HEK293 (cell line): Measurements from ENCODE around the gene NOXO1.

Experiments used
- CTCF ChIA-PET: fragments of 350-600 bp; formaldehyde crosslinking; extraction: SDS; loops from one replicate; lab custom pipeline; 2021; ENCODE audit warnings: antibody characterized with exemption; lab: Yijun Ruan, JAX
- POLR2A ChIA-PET: fragments of 300-600 bp; formaldehyde crosslinking; extraction: SDS; loops from one replicate; lab custom pipeline; 2020; ENCODE audit warnings: antibody characterized with exemption, inconsistent platforms; lab: Yijun Ruan, JAX
- H3K27ac ChIP-seq: fragments of 200-500 bp; sonication (Bioruptor generic); 2 replicates; pipeline ENCODE4 v1.5.1; 2014; ENCODE audit warnings: low read depth, low read length, control low read depth, inconsistent platforms; ENCODE audit errors: extremely low read depth
- H3K36me3 ChIP-seq, 2 experiments: fragments of 200-500 bp in 1 of 2; sonication (Bioruptor generic) in 1 of 2; 1 replicate in 1 of 2; 2 replicates in 1 of 2; pipeline ENCODE4 v1.5.1; 2014 to 2017; ENCODE audit warnings: inconsistent platforms in 2 of 2, low read length in 2 of 2; ENCODE audit not compliant: control insufficient read depth in 2 of 2, insufficient read depth in 1 of 2
- H3K4me1 ChIP-seq: fragments of 200-500 bp; sonication (Bioruptor generic); 2 replicates; pipeline ENCODE4 v1.5.1; 2014; ENCODE audit warnings: mild to moderate bottlenecking, low read length, inconsistent platforms; ENCODE audit not compliant: control insufficient read depth, insufficient read depth
- H3K4me3 ChIP-seq: 2 replicates; pipeline ENCODE4 v1.5.1; 2011; ENCODE audit warnings: low read depth, mild to moderate bottlenecking, control low read depth, low read length, moderate library complexity
- H3K9me3 ChIP-seq: fragments of 200-500 bp; sonication (Bioruptor generic); 2 replicates; pipeline ENCODE4 v1.5.1; 2014; ENCODE audit warnings: low read depth, low read length, inconsistent platforms; ENCODE audit not compliant: control insufficient read depth, insufficient read depth
- BCL11A ChIP-seq: fragments of 450-650 bp; formaldehyde crosslinking; IDR thresholded peaks from 2 replicates; pipeline ENCODE4 v1.5.1; 2016; ENCODE audit warnings: low read depth, missing biosample characterization, missing genetic modification characterization
- BCL11B ChIP-seq: fragments of 450-650 bp; formaldehyde crosslinking; IDR thresholded peaks from 2 replicates; pipeline ENCODE4 v1.5.1; 2016; ENCODE audit warnings: low read depth, missing biosample characterization, missing genetic modification characterization
- EGR2 ChIP-seq: fragments of 450-650 bp; formaldehyde crosslinking; IDR thresholded peaks from 2 replicates; pipeline ENCODE4 v1.5.1; 2016; ENCODE audit warnings: low read depth, missing biosample characterization, missing genetic modification characterization
- GLIS2 ChIP-seq: fragments of 450-650 bp; formaldehyde crosslinking; IDR thresholded peaks from 2 replicates; pipeline ENCODE4 v1.5.1; 2016; ENCODE audit warnings: missing biosample characterization, missing genetic modification characterization
- INSM2 ChIP-seq: fragments of 450-650 bp; formaldehyde crosslinking; IDR thresholded peaks from 2 replicates; pipeline ENCODE4 v1.5.1; 2016; ENCODE audit warnings: missing biosample characterization, missing genetic modification characterization
- KLF16 ChIP-seq: fragments of 450-650 bp; formaldehyde crosslinking; IDR thresholded peaks from 2 replicates; pipeline ENCODE4 v1.5.1; 2017; ENCODE audit warnings: missing biosample characterization, missing genetic modification characterization
- KLF17 ChIP-seq: fragments of 450-650 bp; formaldehyde crosslinking; IDR thresholded peaks from 2 replicates; pipeline ENCODE4 v1.5.1; 2016; ENCODE audit warnings: missing biosample characterization, missing genetic modification characterization
- SP2 ChIP-seq: fragments of 450-650 bp; formaldehyde crosslinking; IDR thresholded peaks from 2 replicates; pipeline ENCODE4 v1.5.1; 2016; ENCODE audit warnings: missing biosample characterization, missing genetic modification characterization
- SP7 ChIP-seq: fragments of 450-650 bp; formaldehyde crosslinking; IDR thresholded peaks from 2 replicates; pipeline ENCODE4 v1.5.1; 2016; ENCODE audit warnings: missing biosample characterization, missing genetic modification characterization
- WT1 ChIP-seq: fragments of 450-650 bp; formaldehyde crosslinking; IDR thresholded peaks from 2 replicates; pipeline ENCODE4 v1.5.1; 2016; ENCODE audit warnings: missing biosample characterization, missing genetic modification characterization
- YY1 ChIP-seq: fragments of 450-650 bp; formaldehyde crosslinking; IDR thresholded peaks from 2 replicates; pipeline ENCODE4 v1.5.1; 2018; ENCODE audit warnings: missing biosample characterization, missing genetic modification characterization
- ZBTB1 ChIP-seq: fragments of 450-650 bp; formaldehyde crosslinking; IDR thresholded peaks from 2 replicates; pipeline ENCODE4 v1.5.1; 2016; ENCODE audit warnings: missing biosample characterization, missing genetic modification characterization
- ZBTB21 ChIP-seq: fragments of 450-650 bp; formaldehyde crosslinking; IDR thresholded peaks from 2 replicates; pipeline ENCODE4 v1.5.1; 2017; ENCODE audit warnings: missing biosample characterization, missing genetic modification characterization
- ZBTB48 ChIP-seq: fragments of 450-650 bp; formaldehyde crosslinking; IDR thresholded peaks from 2 replicates; pipeline ENCODE4 v1.5.1; 2016; ENCODE audit warnings: missing biosample characterization, missing genetic modification characterization
- ZFHX2 ChIP-seq: fragments of 450-650 bp; formaldehyde crosslinking; conservative IDR thresholded peaks from 2 replicates; pipeline ENCODE4 v1.5.1; 2016; ENCODE audit warnings: missing biosample characterization, missing genetic modification characterization
- ZNF132 ChIP-seq: fragments of 450-650 bp; formaldehyde crosslinking; IDR thresholded peaks from 2 replicates; pipeline ENCODE4 v1.5.1; 2017; ENCODE audit warnings: missing biosample characterization, missing genetic modification characterization, borderline replicate concordance
- ZNF174 ChIP-seq: fragments of 450-650 bp; formaldehyde crosslinking; IDR thresholded peaks from 2 replicates; pipeline ENCODE4 v1.5.0; 2017; ENCODE audit warnings: missing biosample characterization, mild to moderate bottlenecking, missing genetic modification characterization
- ZNF23 ChIP-seq: fragments of 450-650 bp; formaldehyde crosslinking; IDR thresholded peaks from 2 replicates; pipeline ENCODE4 v1.5.1; 2016; ENCODE audit warnings: missing biosample characterization, missing genetic modification characterization, borderline replicate concordance
- ZNF239 ChIP-seq: fragments of 450-650 bp; formaldehyde crosslinking; IDR thresholded peaks from 2 replicates; pipeline ENCODE4 v1.5.1; 2016; ENCODE audit warnings: missing biosample characterization, missing genetic modification characterization
- ZNF548 ChIP-seq: fragments of 450-650 bp; formaldehyde crosslinking; IDR thresholded peaks from 2 replicates; pipeline ENCODE4 v1.5.1; 2016; ENCODE audit warnings: missing biosample characterization, missing genetic modification characterization
- ZNF561 ChIP-seq: fragments of 450-650 bp; IDR thresholded peaks from 2 replicates; pipeline ENCODE4 v1.5.1; 2018; ENCODE audit warnings: missing biosample characterization, missing genetic modification characterization, borderline replicate concordance
- ZNF785 ChIP-seq: fragments of 450-650 bp; formaldehyde crosslinking; IDR thresholded peaks from 2 replicates; pipeline ENCODE4 v1.5.1; 2016; ENCODE audit warnings: missing biosample characterization, missing genetic modification characterization
- ZXDB ChIP-seq: fragments of 450-650 bp; formaldehyde crosslinking; IDR thresholded peaks from 2 replicates; pipeline ENCODE4 v1.5.1; 2016; ENCODE audit warnings: missing biosample characterization, missing genetic modification characterization
- TF ChIP-seq, protein P1 (sequence below): sonication (generic); formaldehyde crosslinking; IDR thresholded peaks from 2 replicates; pipeline ENCODE4 v1.8.1; 2022; ENCODE audit warnings: mild to moderate bottlenecking, moderate library complexity, missing genetic modification reagents
- TF ChIP-seq, protein P2 (sequence below): fragments of 450-650 bp; formaldehyde crosslinking; IDR thresholded peaks from 2 replicates; pipeline ENCODE4 v1.5.1; 2016; ENCODE audit warnings: missing biosample characterization, missing genetic modification characterization
- TF ChIP-seq, protein P3 (sequence below): fragments of 450-650 bp; formaldehyde crosslinking; IDR thresholded peaks from 2 replicates; pipeline ENCODE4 v1.5.1; 2016; ENCODE audit warnings: missing biosample characterization, missing genetic modification characterization

Gene NOXO1

DNA sequence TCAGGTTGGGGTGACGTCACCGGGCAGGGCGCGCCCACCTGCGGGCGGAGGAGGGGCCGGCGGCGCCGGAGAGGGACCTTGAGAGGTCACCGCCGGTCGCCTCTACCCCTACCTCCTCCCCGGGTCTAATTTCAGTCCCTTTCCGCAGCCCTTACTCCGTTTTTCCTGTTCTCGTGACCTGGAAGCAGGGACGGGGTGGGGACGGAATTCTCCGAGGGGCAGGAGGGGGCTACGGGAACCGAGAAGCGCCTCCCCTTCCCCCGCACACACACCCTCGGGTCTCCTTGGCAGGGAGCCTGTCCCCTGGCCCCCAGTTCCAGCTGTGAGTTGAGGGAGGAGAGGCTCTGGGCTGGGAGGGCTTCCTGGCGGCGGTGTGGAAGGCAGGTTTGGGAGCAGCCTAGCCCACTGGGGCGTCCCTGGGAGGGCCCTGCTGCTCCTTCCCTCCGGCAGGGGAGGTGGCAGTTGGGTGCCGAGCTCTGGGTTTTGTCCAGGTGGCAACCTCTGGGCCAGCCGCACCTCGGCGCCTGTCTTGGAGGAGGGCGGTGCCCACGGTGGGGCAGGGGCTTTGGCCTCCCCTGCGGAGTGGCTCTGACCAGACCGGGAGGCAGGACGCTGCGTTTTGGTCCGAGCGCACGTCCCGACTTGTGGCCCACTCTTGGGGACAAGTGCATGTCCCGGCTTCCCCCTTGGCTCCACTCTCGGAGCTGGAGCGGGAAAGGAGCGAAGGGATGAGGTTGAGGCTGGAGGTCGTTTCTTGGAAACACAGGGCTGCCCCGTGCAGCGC, 9.3 kb upstream of the NOXO1 start:
- H3K36me3 ChIP-seq: peaks cover 0 to 18% of the 10 kb centered on the region in 2 experiments; a peak in 1 of 3 replicates
- ChIA-PET POLR2A (interaction anchor here (0.8 to 1.7 kb wide), 3 partner anchors 19 to 162 kb away, joined by 3 to 8 read pairs (median 6); partner anchors contain the start of genes RPS2 and TBL3), CTCF (interaction anchor here (0.6 to 1.6 kb wide), 2 partner anchors 13 to 130 kb away, joined by 3 to 8 read pairs; no protein-coding TSS in a partner anchor)
- peak overlapping the region; percentile 45 for H3K4me3 ChIP-seq
- H3K9me3 ChIP-seq: no peaks in the 10 kb centered on the region
- H3K27ac ChIP-seq: no peak overlapping the region; the same call in 1 of the 2 replicates
- peaks cover 3% of the 10 kb centered on the region for H3K4me1 ChIP-seq
- TF ChIP-seq WT1 (tag by site-specific recombination): no peak
- 0 out of 2 replicates have a peak, but pooled peaks have one; percentile 27 for TF ChIP-seq ZBTB48
- peak; percentile 74 for TF ChIP-seq GLIS2 (tag by site-specific recombination)
- TF ChIP-seq, protein P1, sequence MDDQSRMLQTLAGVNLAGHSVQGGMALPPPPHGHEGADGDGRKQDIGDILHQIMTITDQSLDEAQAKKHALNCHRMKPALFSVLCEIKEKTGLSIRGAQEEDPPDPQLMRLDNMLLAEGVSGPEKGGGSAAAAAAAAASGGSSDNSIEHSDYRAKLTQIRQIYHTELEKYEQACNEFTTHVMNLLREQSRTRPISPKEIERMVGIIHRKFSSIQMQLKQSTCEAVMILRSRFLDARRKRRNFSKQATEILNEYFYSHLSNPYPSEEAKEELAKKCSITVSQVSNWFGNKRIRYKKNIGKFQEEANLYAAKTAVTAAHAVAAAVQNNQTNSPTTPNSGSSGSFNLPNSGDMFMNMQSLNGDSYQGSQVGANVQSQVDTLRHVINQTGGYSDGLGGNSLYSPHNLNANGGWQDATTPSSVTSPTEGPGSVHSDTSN (CRISPR knock-in tag): 0 out of 2 replicates have a peak, but pooled peaks have one; percentile 43
- 0 out of 2 replicates have a peak, but pooled peaks have one; percentile 40 for TF ChIP-seq INSM2 (tag by site-specific recombination)
- TF ChIP-seq ZNF561 (tag by site-specific recombination): peak; percentile 53; the same call in 1 of the 2 replicates
- TF ChIP-seq ZFHX2 (tag by site-specific recombination): peak; percentile 85
- TF ChIP-seq, protein P2, sequence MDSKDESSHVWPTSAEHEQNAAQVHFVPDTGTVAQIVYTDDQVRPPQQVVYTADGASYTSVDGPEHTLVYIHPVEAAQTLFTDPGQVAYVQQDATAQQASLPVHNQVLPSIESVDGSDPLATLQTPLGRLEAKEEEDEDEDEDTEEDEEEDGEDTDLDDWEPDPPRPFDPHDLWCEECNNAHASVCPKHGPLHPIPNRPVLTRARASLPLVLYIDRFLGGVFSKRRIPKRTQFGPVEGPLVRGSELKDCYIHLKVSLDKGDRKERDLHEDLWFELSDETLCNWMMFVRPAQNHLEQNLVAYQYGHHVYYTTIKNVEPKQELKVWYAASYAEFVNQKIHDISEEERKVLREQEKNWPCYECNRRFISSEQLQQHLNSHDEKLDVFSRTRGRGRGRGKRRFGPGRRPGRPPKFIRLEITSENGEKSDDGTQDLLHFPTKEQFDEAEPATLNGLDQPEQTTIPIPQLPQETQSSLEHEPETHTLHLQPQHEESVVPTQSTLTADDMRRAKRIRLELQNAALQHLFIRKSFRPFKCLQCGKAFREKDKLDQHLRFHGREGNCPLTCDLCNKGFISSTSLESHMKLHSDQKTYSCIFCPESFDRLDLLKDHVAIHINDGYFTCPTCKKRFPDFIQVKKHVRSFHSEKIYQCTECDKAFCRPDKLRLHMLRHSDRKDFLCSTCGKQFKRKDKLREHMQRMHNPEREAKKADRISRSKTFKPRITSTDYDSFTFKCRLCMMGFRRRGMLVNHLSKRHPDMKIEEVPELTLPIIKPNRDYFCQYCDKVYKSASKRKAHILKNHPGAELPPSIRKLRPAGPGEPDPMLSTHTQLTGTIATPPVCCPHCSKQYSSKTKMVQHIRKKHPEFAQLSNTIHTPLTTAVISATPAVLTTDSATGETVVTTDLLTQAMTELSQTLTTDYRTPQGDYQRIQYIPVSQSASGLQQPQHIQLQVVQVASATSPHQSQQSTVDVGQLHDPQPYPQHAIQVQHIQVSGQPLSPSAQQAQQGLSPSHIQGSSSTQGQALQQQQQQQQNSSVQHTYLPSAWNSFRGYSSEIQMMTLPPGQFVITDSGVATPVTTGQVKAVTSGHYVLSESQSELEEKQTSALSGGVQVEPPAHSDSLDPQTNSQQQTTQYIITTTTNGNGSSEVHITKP: peak; percentile 97
- TF ChIP-seq SP2: peak; percentile 42
- TF ChIP-seq ZNF548 (tag by site-specific recombination): no peak
- TF ChIP-seq YY1: no peak
- TF ChIP-seq KLF17 (tag by site-specific recombination): peak; percentile 87
- no peak for TF ChIP-seq ZNF132 (tag by site-specific recombination)
- peak; percentile 50; the same call in 1 of the 2 replicates for TF ChIP-seq SP7 (tag by site-specific recombination)
- TF ChIP-seq ZBTB1 (tag by site-specific recombination): no peak
- no peak for TF ChIP-seq ZNF174 (tag by site-specific recombination)
- no peak for TF ChIP-seq ZNF23 (tag by site-specific recombination)
- TF ChIP-seq ZNF785 (tag by site-specific recombination): no peak
- TF ChIP-seq BCL11B (tag by site-specific recombination): no peak
- TF ChIP-seq ZBTB21 (tag by site-specific recombination): peak; percentile 21; the same call in 1 of the 2 replicates
- no peak for TF ChIP-seq ZNF239
- peak; percentile 77 for TF ChIP-seq EGR2 (tag by site-specific recombination)
- 0 out of 2 replicates have a peak, but pooled peaks have one; percentile 62 for TF ChIP-seq KLF16 (tag by site-specific recombination)
- TF ChIP-seq, protein P3, sequence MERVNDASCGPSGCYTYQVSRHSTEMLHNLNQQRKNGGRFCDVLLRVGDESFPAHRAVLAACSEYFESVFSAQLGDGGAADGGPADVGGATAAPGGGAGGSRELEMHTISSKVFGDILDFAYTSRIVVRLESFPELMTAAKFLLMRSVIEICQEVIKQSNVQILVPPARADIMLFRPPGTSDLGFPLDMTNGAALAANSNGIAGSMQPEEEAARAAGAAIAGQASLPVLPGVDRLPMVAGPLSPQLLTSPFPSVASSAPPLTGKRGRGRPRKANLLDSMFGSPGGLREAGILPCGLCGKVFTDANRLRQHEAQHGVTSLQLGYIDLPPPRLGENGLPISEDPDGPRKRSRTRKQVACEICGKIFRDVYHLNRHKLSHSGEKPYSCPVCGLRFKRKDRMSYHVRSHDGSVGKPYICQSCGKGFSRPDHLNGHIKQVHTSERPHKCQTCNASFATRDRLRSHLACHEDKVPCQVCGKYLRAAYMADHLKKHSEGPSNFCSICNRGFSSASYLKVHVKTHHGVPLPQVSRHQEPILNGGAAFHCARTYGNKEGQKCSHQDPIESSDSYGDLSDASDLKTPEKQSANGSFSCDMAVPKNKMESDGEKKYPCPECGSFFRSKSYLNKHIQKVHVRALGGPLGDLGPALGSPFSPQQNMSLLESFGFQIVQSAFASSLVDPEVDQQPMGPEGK: peak; percentile 91
- TF ChIP-seq BCL11A (tag by site-specific recombination): peak; percentile 34; the same call in 1 of the 2 replicates
- peak; percentile 53; the same call in 1 of the 2 replicates for TF ChIP-seq ZXDB
